DOHH2 (cell line): ENCODE measurements around the gene USO1.

Experiments
- H3F3A ChIP-seq: fragments of 200-600 bp; sonication (generic), shearing (Covaris generic); 2 replicates; pipeline ENCODE4 v1.6.0; 2016; ENCODE audit warnings: antibody characterized with exemption, mild to moderate bottlenecking; ENCODE audit not compliant: control insufficient read depth, insufficient read depth
- H3K27ac ChIP-seq: fragments of 200-600 bp; sonication (generic); 2 replicates; pipeline ENCODE4 v1.5.1; 2014; ENCODE audit warnings: low read depth, mild to moderate bottlenecking, low read length, moderate library complexity
- H3K27me3 ChIP-seq: fragments of 200-600 bp; sonication (generic); 2 replicates; pipeline ENCODE4 v1.6.1; 2014; ENCODE audit warnings: mild to moderate bottlenecking, low read length, mixed read lengths; ENCODE audit not compliant: control insufficient read depth
- H3K36me3 ChIP-seq: fragments of 200-600 bp; sonication (generic); 2 replicates; pipeline ENCODE4 v1.6.1; 2014; ENCODE audit warnings: mild to moderate bottlenecking, low read length, moderate library complexity, mixed read lengths; ENCODE audit not compliant: control insufficient read depth
- H3K4me1 ChIP-seq: fragments of 200-600 bp; sonication (generic); 2 replicates; pipeline ENCODE4 v1.6.1; 2014; ENCODE audit warnings: mild to moderate bottlenecking, low read length, mixed read lengths; ENCODE audit not compliant: control insufficient read depth
- H3K4me2 ChIP-seq: fragments of 200-600 bp; sonication (generic); 2 replicates; pipeline ENCODE4 v1.6.0; 2014; ENCODE audit warnings: mild to moderate bottlenecking, low read length, moderate library complexity
- H3K4me3 ChIP-seq: fragments of 200-600 bp; sonication (generic); 2 replicates; pipeline ENCODE4 v1.5.1; 2014; ENCODE audit warnings: mild to moderate bottlenecking, low read length, mixed read lengths
- H3K79me2 ChIP-seq: fragments of 200-600 bp; sonication (generic); 2 replicates; pipeline ENCODE4 v1.6.1; 2014; ENCODE audit warnings: mild to moderate bottlenecking, low read length, mixed read lengths; ENCODE audit not compliant: control insufficient read depth
- H3K9me2 ChIP-seq: fragments of 200-600 bp; sonication (generic); replicated peaks from 2 replicates; pipeline ENCODE4 v1.6.1; 2014; ENCODE audit warnings: mild to moderate bottlenecking, low read length, mixed read lengths; ENCODE audit not compliant: control insufficient read depth
- H3K9me3 ChIP-seq: fragments of 200-600 bp; sonication (generic); 2 replicates; pipeline ENCODE4 v1.6.1; 2014; ENCODE audit warnings: antibody characterized with exemption, low read length, mixed read lengths; ENCODE audit not compliant: control insufficient read depth, insufficient read depth
- H4K20me1 ChIP-seq: fragments of 200-600 bp; sonication (generic); 2 replicates; pipeline ENCODE4 v1.6.0; 2014; ENCODE audit warnings: low read depth, mild to moderate bottlenecking, antibody characterized with exemption, low read length, moderate library complexity; ENCODE audit not compliant: control insufficient read depth, insufficient read depth
- CTCF ChIP-seq: fragments of 200-600 bp; sonication (generic); IDR thresholded peaks from one replicate; pipeline ENCODE4 v1.5.1; 2014; ENCODE audit warnings: antibody characterized with exemption, mild to moderate bottlenecking, low read depth, low read length; ENCODE audit not compliant: poor library complexity, severe bottlenecking
- EZH2phosphoT487 ChIP-seq: fragments of 200-600 bp; sonication (generic); IDR thresholded peaks from 2 replicates; pipeline ENCODE4 v1.6.1; 2017; ENCODE audit warnings: borderline replicate concordance, mild to moderate bottlenecking, antibody characterized with exemption, low read length, moderate library complexity, mixed read lengths

Gene USO1

GRCh38 chr4:75848891-75849290, 124.5 kb downstream of the USO1 start:
- Histone ChIP-seq H3F3A (no peaks in the 10 kb centered on the region), H3K4me2 (no peak overlapping the region), H3K4me3 (no peak overlapping the region), H3K36me3 (no peaks in the 10 kb centered on the region), H3K79me2 (no peaks in the 10 kb centered on the region), H3K9me2 (no peaks in the 10 kb centered on the region), H3K4me1 (0 out of 2 replicates have a peak, but pooled peaks cover 3% of the 10 kb centered on the region), H3K27me3 (0 out of 2 replicates have a peak, but pooled peaks cover 2% of the 10 kb centered on the region), H3K27ac (no peak overlapping the region), H3K9me3 (no peaks in the 10 kb centered on the region), H4K20me1 (no peaks in the 10 kb centered on the region)
- TF ChIP-seq CTCF = no peak
- TF ChIP-seq EZH2phosphoT487 = no peak

GRCh38 chr4:75849461-75849860, 125.1 kb downstream of the USO1 start:
- no peaks in the 10 kb centered on the region for H4K20me1 ChIP-seq
- H3K9me2 ChIP-seq = no peaks in the 10 kb centered on the region
- H3K4me1 ChIP-seq = peaks cover 4% of the 10 kb centered on the region
- H3K27me3 ChIP-seq = 0 out of 2 replicates have a peak, but pooled peaks cover 2% of the 10 kb centered on the region
- H3K79me2 ChIP-seq = no peaks in the 10 kb centered on the region
- no peak overlapping the region for H3K27ac ChIP-seq
- TF ChIP-seq CTCF = no peak
- no peak for TF ChIP-seq EZH2phosphoT487
- no peak overlapping the region for H3K4me2 ChIP-seq
- no peaks in the 10 kb centered on the region for H3K36me3 ChIP-seq
- H3F3A ChIP-seq = no peaks in the 10 kb centered on the region
- H3K9me3 ChIP-seq = no peaks in the 10 kb centered on the region
- no peak overlapping the region for H3K4me3 ChIP-seq

- Histone ChIP-seq H3K36me3 (no peaks in the 10 kb centered on the region), H3K27me3 (no peaks in the 10 kb centered on the region; the same call in 1 of the 2 replicates), H3K27ac (no peak overlapping the region), H3K4me1 (peaks cover 6% of the 10 kb centered on the region), H3F3A (no peaks in the 10 kb centered on the region), H3K4me2 (no peak overlapping the region), H3K9me2 (no peaks in the 10 kb centered on the region), H4K20me1 (no peaks in the 10 kb centered on the region), H3K79me2 (no peaks in the 10 kb centered on the region), H3K9me3 (no peaks in the 10 kb centered on the region), H3K4me3 (no peak overlapping the region)
- TF ChIP-seq EZH2phosphoT487 (no peak), CTCF (no peak)
Measured at GRCh38 chr4:75858721-75859120, 134.3 kb downstream of the USO1 start.
